Transverse colon (tissue), 4 donors: ENCODE measurements around the gene XYLT1.

Source experiments
- EP300 ChIP-seq: sonication (generic); formaldehyde crosslinking; IDR thresholded peaks from one replicate; pipeline ENCODE4 v1.6.1; 2017; ENCODE audit warnings: antibody characterized with exemption, low read depth
- POLR2A ChIP-seq: fragments of 450-650 bp; IDR thresholded peaks from one replicate; pipeline ENCODE4 v1.6.1; 2016; ENCODE audit warnings: antibody characterized with exemption, mild to moderate bottlenecking, moderate library complexity
- POLR2AphosphoS5 ChIP-seq, 3 donors: sonication (generic); formaldehyde crosslinking; IDR thresholded peaks; one replicate each; pipeline ENCODE4 v1.6.1; 2016; ENCODE audit warnings: antibody characterized with exemption in 3 of 3
- TF ChIP-seq, protein P1 (sequence below), 5 experiments: fragments of 200-600 bp in 3 of 5; fragments of 450-650 bp in 2 of 5; sonication (generic) in 3 of 5; IDR thresholded peaks; 1 replicate in 2 of 5; 2 replicates in 3 of 5; pipeline ENCODE4 v1.5.1; 2016 to 2017; ENCODE audit warnings: antibody characterized with exemption in 5 of 5, inconsistent platforms in 3 of 5, mild to moderate bottlenecking in 2 of 5, moderate library complexity in 1 of 5

DNA sequence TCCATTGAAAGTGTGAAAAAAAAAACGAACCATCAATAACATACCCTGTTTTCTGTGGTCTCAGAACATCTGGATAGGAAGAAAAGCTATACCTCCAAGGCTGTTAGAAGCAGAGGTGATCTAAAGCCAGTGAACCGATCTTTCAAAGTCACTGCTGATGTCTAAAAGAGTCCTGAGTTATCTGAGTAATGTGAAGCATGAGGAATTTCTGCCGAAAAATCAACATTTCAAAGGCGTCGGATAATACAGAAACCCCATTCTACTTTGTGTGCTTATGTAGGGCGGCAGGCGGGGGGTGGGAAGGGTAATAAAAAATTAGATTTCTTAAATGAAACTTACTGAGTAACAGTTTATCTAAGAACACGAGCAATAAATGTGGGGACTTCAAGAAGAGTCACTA, 3.9 kb downstream of the XYLT1 start:
- no peak for TF ChIP-seq EP300
- TF ChIP-seq POLR2A, result no peak
- TF ChIP-seq, protein P1, sequence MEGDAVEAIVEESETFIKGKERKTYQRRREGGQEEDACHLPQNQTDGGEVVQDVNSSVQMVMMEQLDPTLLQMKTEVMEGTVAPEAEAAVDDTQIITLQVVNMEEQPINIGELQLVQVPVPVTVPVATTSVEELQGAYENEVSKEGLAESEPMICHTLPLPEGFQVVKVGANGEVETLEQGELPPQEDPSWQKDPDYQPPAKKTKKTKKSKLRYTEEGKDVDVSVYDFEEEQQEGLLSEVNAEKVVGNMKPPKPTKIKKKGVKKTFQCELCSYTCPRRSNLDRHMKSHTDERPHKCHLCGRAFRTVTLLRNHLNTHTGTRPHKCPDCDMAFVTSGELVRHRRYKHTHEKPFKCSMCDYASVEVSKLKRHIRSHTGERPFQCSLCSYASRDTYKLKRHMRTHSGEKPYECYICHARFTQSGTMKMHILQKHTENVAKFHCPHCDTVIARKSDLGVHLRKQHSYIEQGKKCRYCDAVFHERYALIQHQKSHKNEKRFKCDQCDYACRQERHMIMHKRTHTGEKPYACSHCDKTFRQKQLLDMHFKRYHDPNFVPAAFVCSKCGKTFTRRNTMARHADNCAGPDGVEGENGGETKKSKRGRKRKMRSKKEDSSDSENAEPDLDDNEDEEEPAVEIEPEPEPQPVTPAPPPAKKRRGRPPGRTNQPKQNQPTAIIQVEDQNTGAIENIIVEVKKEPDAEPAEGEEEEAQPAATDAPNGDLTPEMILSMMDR (IDR thresholded peaks at IDR 0.05), result no peak
- no peak for TF ChIP-seq POLR2AphosphoS5 (IDR thresholded peaks at IDR 0.05)
